T-cell (primary cell): ENCODE data around the gene TSBP1. TPM values are rescaled to one million over a fixed set of nuclear protein-coding genes. Genes with fewer than 3 reads are reported as not detected.
"Not testable (repeated sequence)": the region's sequence is repeated elsewhere in the genome, so short reads cannot be mapped to it uniquely, and the experiment has no call there.

Experiments used
- ATAC-seq, 4 experiments: fragments of 200-7000 bp in 3 of 4; fragments of 150-1000 bp in 1 of 4; cut with Tn5 transposase; replicated peaks in 1 of 4; 1 replicate in 3 of 4; 2 replicates in 1 of 4; pipeline ENCODE4 v1.10.0; 2021; ENCODE audit warnings: moderate library complexity in 3 of 4, mild to moderate bottlenecking in 2 of 4, moderate number of reproducible peaks in 1 of 4
- CTCF ChIA-PET, 2 donors: fragments of 300-600 bp; sonication (Branson Sonifier 250); formaldehyde crosslinking; loops; one replicate each; lab custom pipeline; 2022; ENCODE audit warnings: antibody characterized with exemption in 2 of 2; lab: Charles Lee
- POLR2A ChIA-PET, 2 donors: fragments of 300-600 bp; sonication (Branson Sonifier 250); formaldehyde crosslinking; loops; one replicate each; lab custom pipeline; 2022; ENCODE audit warnings: antibody characterized with exemption in 2 of 2; lab: Charles Lee
- DNase-seq, 35 experiments: peaks; one replicate each; pipeline versions ENCODE4 v3.0.0 to v3.0.0-alpha.2; 2013 to 2023
- H3K27ac ChIP-seq: one replicate; pipeline ENCODE4 v1.5.1; 2013; ENCODE audit warnings: low read length
- H3K27me3 ChIP-seq, 2 experiments: replicated peaks in 1 of 2; 1 replicate in 1 of 2; 2 replicates in 1 of 2; pipeline versions ENCODE4 v1.6.1 to v1.7.0; 2013; ENCODE audit warnings: low read length in 1 of 2, mixed read lengths in 1 of 2; ENCODE audit not compliant: control insufficient read depth in 2 of 2, insufficient read depth in 2 of 2; ENCODE audit errors: extremely low read depth in 1 of 2
- H3K36me3 ChIP-seq, 2 donors: 1 replicate in 1 of 2; 2 replicates in 1 of 2; pipeline versions ENCODE4 v1.6.1 to v1.7.0; 2013; ENCODE audit warnings: low read length in 1 of 2; ENCODE audit not compliant: control insufficient read depth in 2 of 2, insufficient read depth in 1 of 2; ENCODE audit errors: extremely low read depth in 1 of 2
- H3K4me1 ChIP-seq, 2 experiments: 1 replicate in 1 of 2; 2 replicates in 1 of 2; pipeline versions ENCODE4 v1.6.1 to v1.7.0; 2013; ENCODE audit warnings: low read length in 2 of 2, mixed read lengths in 1 of 2; ENCODE audit not compliant: insufficient read depth in 2 of 2, control insufficient read depth in 1 of 2; ENCODE audit errors: extremely low read depth in 1 of 2
- H3K4me3 ChIP-seq, 2 donors: 1 replicate in 1 of 2; 2 replicates in 1 of 2; pipeline versions ENCODE4 v1.5.1 to v1.7.0; 2013; ENCODE audit warnings: mild to moderate bottlenecking in 2 of 2, low read length in 1 of 2, moderate library complexity in 1 of 2; ENCODE audit not compliant: control insufficient read depth in 1 of 2; ENCODE audit errors: extremely low read depth in 1 of 2
- H3K9me3 ChIP-seq: 2 replicates; pipeline ENCODE4 v1.7.0; 2013
- H3K27ac Mint-ChIP-seq, 2 donors: one replicate each; pipeline ENCODE4 v1.8.0; 2020 to 2021; ENCODE audit warnings: mild to moderate bottlenecking in 2 of 2, mixed read lengths in 2 of 2
- H3K27me3 Mint-ChIP-seq, 2 donors: one replicate each; pipeline ENCODE4 v1.8.0; 2021 to 2022; ENCODE audit warnings: mixed read lengths in 2 of 2
- H3K36me3 Mint-ChIP-seq: one replicate; pipeline ENCODE4 v1.8.0; 2021; ENCODE audit warnings: mixed read lengths
- H3K4me1 Mint-ChIP-seq, 3 donors: one replicate each; pipeline ENCODE4 v1.8.0; 2020 to 2022; ENCODE audit warnings: mixed read lengths in 3 of 3, mild to moderate bottlenecking in 1 of 3
- H3K4me3 Mint-ChIP-seq, 3 donors: one replicate each; pipeline ENCODE4 v1.8.0; 2020 to 2022; ENCODE audit warnings: mild to moderate bottlenecking in 3 of 3, mixed read lengths in 3 of 3, moderate library complexity in 3 of 3
- H3K9me3 Mint-ChIP-seq, 3 donors: one replicate each; pipeline ENCODE4 v1.8.0; 2020 to 2022; ENCODE audit warnings: mixed read lengths in 3 of 3
- WGBS: methylation state at CpG from one replicate; pipeline ENCODE4 v1.1.5; 2013; ENCODE audit warnings: missing lambda C conversion rate; ENCODE audit not compliant: insufficient coverage; 5-methylcytosine and 5-hydroxymethylcytosine counted together
- total RNA-seq, 35 experiments: library from RNA in 6 of 35; stranded (reverse) in 6 of 35; fragments of 120-200 nt in 1 of 35; gene quantifications; one replicate each; pipeline versions ENCODE4 v1.2.1 to v1.2.4 and lab custom pipeline; 2013 to 2026

Gene TSBP1
- total RNA-seq, 5 donors from 2014 or later (not counting 1 experiment from before 2014, with no cell fraction given) = not detected

GRCh38 chr6:32257262-32257661, 114.4 kb downstream of the TSBP1 start:
- H3K27me3 Mint-ChIP-seq, DNase-seq, H3K36me3 ChIP-seq, H3K27me3 ChIP-seq, CTCF ChIA-PET, H3K9me3 Mint-ChIP-seq, H3K27ac ChIP-seq, H3K4me3 ChIP-seq, H3K9me3 ChIP-seq, H3K36me3 Mint-ChIP-seq, ATAC-seq, H3K4me3 Mint-ChIP-seq, POLR2A ChIA-PET, H3K27ac Mint-ChIP-seq: not testable (repeated sequence)
- H3K4me1 Mint-ChIP-seq = peaks cover 19 to 21% (median 20%) of the 10 kb centered on the region in 3 donors
- no CpG with 5 or more reads among the region's 4 CpGs for WGBS
- peaks cover 2 to 11% of the 10 kb centered on the region in 2 experiments for H3K4me1 ChIP-seq

GRCh38 chr6:32255199-32256153, 116.2 kb downstream of the TSBP1 start:
- no peaks in the 10 kb centered on the region for H3K27me3 ChIP-seq
- H3K4me1 ChIP-seq = peaks cover 2 to 11% of the 10 kb centered on the region in 2 experiments
- Mint-ChIP-seq H3K27ac (peak overlapping the region; percentile 1 to 80), H3K36me3 (no peaks in the 10 kb centered on the region), H3K4me3 (peak overlapping the region; percentile 53 to 64 (median 56)), H3K9me3 (no peaks in the 10 kb centered on the region), H3K27me3 (no peaks in the 10 kb centered on the region), H3K4me1 (peaks cover 21 to 28% (median 22%) of the 10 kb centered on the region in 3 donors)
- no peak overlapping the region for H3K27ac ChIP-seq
- CTCF ChIA-PET = interaction anchor here (0.6 kb wide), 3 partner anchors 40 to 410 kb away, joined by 3 to 4 read pairs (median 3); no protein-coding TSS in a partner anchor
- DNase-seq (peak; percentile 5 to 77 (median 33)), ATAC-seq (peak; percentile 72 to 86 (median 78))
- POLR2A ChIA-PET = no interaction called here
- H3K4me3 ChIP-seq = peak overlapping the region; percentile 5 to 23
- no peaks in the 10 kb centered on the region for H3K36me3 ChIP-seq
- H3K9me3 ChIP-seq = no peaks in the 10 kb centered on the region
- WGBS = 28% methylated on average over 13 of the region's 30 CpGs

GRCh38 chr6:32254761-32255198, 116.9 kb downstream of the TSBP1 start:
- H3K9me3 ChIP-seq = no peaks in the 10 kb centered on the region
- no peak overlapping the region for H3K27ac ChIP-seq
- Mint-ChIP-seq H3K4me1 (peaks cover 21 to 28% (median 22%) of the 10 kb centered on the region in 3 donors), H3K27me3 (no peaks in the 10 kb centered on the region), H3K27ac (no peak overlapping the region), H3K4me3 (peak overlapping the region in 1 of 3 donors; percentile 56), H3K9me3 (no peaks in the 10 kb centered on the region), H3K36me3 (no peaks in the 10 kb centered on the region)
- H3K36me3 ChIP-seq = no peaks in the 10 kb centered on the region
- H3K4me1 ChIP-seq = peaks cover 2 to 11% of the 10 kb centered on the region in 2 experiments
- 59% methylated on average over 11 of the region's 12 CpGs for WGBS
- ChIA-PET CTCF (interaction anchor here (0.6 to 0.9 kb wide), 5 partner anchors 28 to 411 kb away, joined by 3 to 8 read pairs (median 3); no protein-coding TSS in a partner anchor), POLR2A (no interaction called here)
- DNase-seq (no peak), ATAC-seq (no peak)
- peak overlapping the region in 1 of 2 donors; percentile 23 for H3K4me3 ChIP-seq
- no peaks in the 10 kb centered on the region for H3K27me3 ChIP-seq

- H3K4me1 Mint-ChIP-seq = peaks cover 21 to 28% (median 22%) of the 10 kb centered on the region in 3 donors
- H3K4me3 Mint-ChIP-seq = no peak overlapping the region
- peak in 1 of 35 experiments; percentile 9 for DNase-seq
- WGBS = 28% methylated on average over 2 of the region's 2 CpGs
- Histone ChIP-seq H3K4me1 (peaks cover 2 to 11% of the 10 kb centered on the region in 2 experiments), H3K4me3 (no peak overlapping the region), H3K27ac (no peak overlapping the region), H3K9me3 (no peaks in the 10 kb centered on the region), H3K36me3 (no peaks in the 10 kb centered on the region), H3K27me3 (no peaks in the 10 kb centered on the region)
- H3K27ac Mint-ChIP-seq = peak overlapping the region; percentile 11 to 71
- H3K36me3 Mint-ChIP-seq = no peaks in the 10 kb centered on the region
- peak; percentile 53 to 70 (median 57) for ATAC-seq
- no peaks in the 10 kb centered on the region for H3K9me3 Mint-ChIP-seq
- ChIA-PET POLR2A (no interaction called here), CTCF (no interaction called here)
- H3K27me3 Mint-ChIP-seq = no peaks in the 10 kb centered on the region
Observed at GRCh38 chr6:32252331-32253009, 119.2 kb downstream of the TSBP1 start.

- ATAC-seq = no peak
- 94% methylated on average over 2 of the region's 2 CpGs for WGBS
- H3K4me3 Mint-ChIP-seq = no peak overlapping the region
- peaks cover 0 to 9% of the 10 kb centered on the region in 2 experiments for H3K4me1 ChIP-seq
- H3K36me3 Mint-ChIP-seq = no peaks in the 10 kb centered on the region
- no peak overlapping the region for H3K4me3 ChIP-seq
- no peak overlapping the region for H3K27ac Mint-ChIP-seq
- POLR2A ChIA-PET = no interaction called here
- peaks cover 0 to 2% of the 10 kb centered on the region in 2 donors for H3K27me3 Mint-ChIP-seq
- CTCF ChIA-PET = no interaction called here
- DNase-seq = no peak
- H3K27me3 ChIP-seq = peaks cover 0 to 4% of the 10 kb centered on the region in 2 experiments
- H3K4me1 Mint-ChIP-seq = peaks cover 16 to 24% (median 19%) of the 10 kb centered on the region in 3 donors
- H3K27ac ChIP-seq = no peak overlapping the region
- H3K36me3 ChIP-seq = no peaks in the 10 kb centered on the region
- H3K9me3 Mint-ChIP-seq = no peaks in the 10 kb centered on the region
- H3K9me3 ChIP-seq = no peaks in the 10 kb centered on the region
Observed at GRCh38 chr6:32249262-32249661, 122.4 kb downstream of the TSBP1 start.

GRCh38 chr6:32247401-32247800, 124.3 kb downstream of the TSBP1 start:
- H3K27ac ChIP-seq = no peak overlapping the region
- ATAC-seq = no peak
- H3K4me3 ChIP-seq = no peak overlapping the region
- H3K4me3 Mint-ChIP-seq = no peak overlapping the region
- ChIA-PET CTCF (no interaction called here), POLR2A (no interaction called here)
- no peak overlapping the region for H3K27ac Mint-ChIP-seq
- no peaks in the 10 kb centered on the region for H3K36me3 Mint-ChIP-seq
- H3K4me1 ChIP-seq = peaks cover 0 to 9% of the 10 kb centered on the region in 2 experiments
- peaks cover 0 to 15% of the 10 kb centered on the region in 2 experiments for H3K27me3 ChIP-seq
- no peak for DNase-seq
- H3K9me3 ChIP-seq = no peaks in the 10 kb centered on the region
- H3K36me3 ChIP-seq = no peaks in the 10 kb centered on the region
- peaks cover 8 to 17% (median 10%) of the 10 kb centered on the region in 3 donors for H3K4me1 Mint-ChIP-seq
- H3K27me3 Mint-ChIP-seq = peaks cover 0 to 2% of the 10 kb centered on the region in 2 donors
- 67% methylated on average over 1 of the region's 2 CpGs for WGBS
- no peaks in the 10 kb centered on the region for H3K9me3 Mint-ChIP-seq
